HG03565 (cell line): ENCODE measurements around the gene CAMTA1.
"Not testable (repeated sequence)": the region's sequence is repeated elsewhere in the genome, so short reads cannot be mapped to it uniquely, and the experiment has no call there.

Source experiments
- ATAC-seq: cut with Tn5 transposase; IDR thresholded peaks from one replicate; pipeline ENCODE4 v1.9.1; 2021; ENCODE audit warnings: mild to moderate bottlenecking, moderate library complexity; ENCODE audit not compliant: unreplicated experiment

Gene CAMTA1

GRCh38 chr1:7584157-7584556 is 798.9 kb downstream of the CAMTA1 start:
- ATAC-seq = no peak

GRCh38 chr1:7584643-7585042 is 799.4 kb downstream of the CAMTA1 start:
- ATAC-seq = no peak

- ATAC-seq = no peak
These were observed 800.1 kb downstream of the CAMTA1 start for GRCh38 chr1:7585216-7585907.

- no peak for ATAC-seq
These were observed 801.0 kb downstream of the CAMTA1 start for GRCh38 chr1:7586031-7586941.

- no peak for ATAC-seq
These were observed 802.0 kb downstream of the CAMTA1 start for GRCh38 chr1:7587108-7587772.

GRCh38 chr1:7587773-7588456 is 802.7 kb downstream of the CAMTA1 start:
- ATAC-seq = no peak

GRCh38 chr1:7588457-7588827 is 803.2 kb downstream of the CAMTA1 start:
- ATAC-seq = no peak

- no peak for ATAC-seq
These were observed 804.0 kb downstream of the CAMTA1 start for GRCh38 chr1:7589080-7589735.

GRCh38 chr1:7589774-7590425 is 804.6 kb downstream of the CAMTA1 start:
- ATAC-seq = no peak

GRCh38 chr1:7590426-7590790 is 805.2 kb downstream of the CAMTA1 start:
- ATAC-seq = no peak

- no peak for ATAC-seq
These were observed 806.3 kb downstream of the CAMTA1 start for GRCh38 chr1:7591565-7591964.

GRCh38 chr1:7592120-7592798 is 807.0 kb downstream of the CAMTA1 start:
- no peak for ATAC-seq

GRCh38 chr1:7594002-7594713 is 808.9 kb downstream of the CAMTA1 start:
- no peak for ATAC-seq

GRCh38 chr1:7594714-7595295 is 809.6 kb downstream of the CAMTA1 start:
- no peak for ATAC-seq

- ATAC-seq = no peak
These were observed 810.1 kb downstream of the CAMTA1 start for GRCh38 chr1:7595336-7595735.

GRCh38 chr1:7596126-7596965 is 811.1 kb downstream of the CAMTA1 start:
- no peak for ATAC-seq

GRCh38 chr1:7598058-7598457 is 812.8 kb downstream of the CAMTA1 start:
- not testable (repeated sequence) for ATAC-seq

GRCh38 chr1:7604906-7605305 is 819.7 kb downstream of the CAMTA1 start:
- ATAC-seq = not testable (repeated sequence)
